Right cardiac atrium (tissue), 5 donors: ENCODE results near the gene TRAPPC12. TPM values are rescaled to one million over a fixed set of nuclear protein-coding genes. Genes with fewer than 3 reads are reported as not detected.

Experiments used
- ATAC-seq, 2 donors: fragments of 200-7000 bp; cut with Tn5 transposase; one replicate each; pipeline versions ENCODE4 v1.8.0 to v1.9.1; 2020; ENCODE audit warnings: moderate library complexity in 2 of 2, mild to moderate bottlenecking in 1 of 2
- DNase-seq, 3 donors: peaks; one replicate each; pipeline ENCODE4 v3.0.0-alpha.2; 2020
- H3K27ac ChIP-seq: one replicate; pipeline ENCODE4 v1.5.1; 2013; ENCODE audit warnings: mild to moderate bottlenecking, low read length, control low read depth, moderate library complexity
- H3K27me3 ChIP-seq: one replicate; pipeline ENCODE4 v1.6.1; 2013; ENCODE audit not compliant: control insufficient read depth, insufficient read depth
- H3K4me1 ChIP-seq: one replicate; pipeline ENCODE4 v1.6.1; 2013; ENCODE audit warnings: low read length; ENCODE audit not compliant: control insufficient read depth, insufficient read depth
- H3K4me3 ChIP-seq: one replicate; pipeline ENCODE4 v1.5.1; 2013; ENCODE audit warnings: low read length, control low read depth
- H3K9me3 ChIP-seq: one replicate; pipeline ENCODE4 v1.6.1; 2013; ENCODE audit warnings: low read length; ENCODE audit not compliant: control insufficient read depth
- WGBS: extraction: QIAGEN DNeasy Blood & Tissue Kit; methylation state at CpG from one replicate; pipeline ENCODE4 v1.1.7; 2013; 5-methylcytosine and 5-hydroxymethylcytosine counted together
- intact Hi-C, 4 donors: fragments of 100-400 bp; cut with DNase I; formaldehyde crosslinking; loops; one replicate each; pipeline versions ENCODE4 v1.11.0 to v1.14.0; 2022 to 2023
- polyA plus RNA-seq: library from polyadenylated mRNA; stranded (reverse); fragments of 200-250 nt; gene quantifications from one replicate; pipeline ENCODE4 v1.2.3, GENCODE V29; 2013
- total RNA-seq, 4 donors: library from RNA; stranded (reverse); fragmentation: NEBNext Ultra II Directional; extraction: Animal tissue kit (Norgen Biotek cat#: 25700); gene quantifications; one replicate each; pipeline ENCODE4 v1.2.1, GENCODE V29; 2021
- donor health status: healthy with polysubstance abuse.
- donor health status: DM: no; HTN: yes; CAD: no.
- donor health status: DM: no; HTN: no; CAD: no.
- donor health status: DM: no; HTN: yes; CAD: no; lungs with severe emphysema.
- donor health status: DM: yes; HTN: yes; CAD: no.

The TRAPPC12 gene
- total and polyA plus RNA-seq, 5 donors: 93.4 to 137 (median 128) TPM

GRCh38 chr2:3470856-3471737, 91.6 kb downstream of the TRAPPC12 start:
- intact Hi-C loops: loop anchor here in 1 of 4 donors (5.0 kb wide), 1 partner anchor 56 kb away; no protein-coding TSS in a partner anchor
- DNase-seq (peak; percentile 24 to 67 (median 43)), ATAC-seq (peak; percentile 7 to 17)
- Histone ChIP-seq H3K27ac (peak overlapping the region; percentile 92), H3K4me3 (no peak overlapping the region), H3K9me3 (no peaks in the 10 kb centered on the region), H3K4me1 (peaks cover 17% of the 10 kb centered on the region), H3K27me3 (no peaks in the 10 kb centered on the region)
- 63% methylated on average over 17 of the region's 17 CpGs for WGBS

DNA sequence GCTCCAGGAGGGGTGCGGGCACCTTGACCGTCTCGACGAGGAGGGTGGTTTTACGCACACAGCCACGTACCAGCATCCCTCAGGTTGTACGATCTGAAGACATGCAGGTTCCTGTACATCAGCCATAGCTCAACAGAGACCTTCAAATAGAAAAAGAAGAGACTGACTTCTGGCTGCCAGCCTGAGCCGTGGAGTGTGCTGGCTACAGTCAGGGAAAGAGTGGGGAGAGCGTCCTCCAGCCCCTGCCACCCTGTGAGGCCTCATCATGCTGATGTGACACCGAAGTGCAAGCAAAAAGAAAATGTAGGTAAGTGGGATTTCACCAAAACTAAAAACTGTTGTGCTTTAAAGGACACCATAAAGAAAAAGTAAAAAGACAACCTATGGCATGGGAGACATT, 92.8 kb downstream of the TRAPPC12 start:
- WGBS: 81% methylated on average over 10 of the region's 10 CpGs
- ATAC-seq (no peak), DNase-seq (peak; percentile 9 to 59 (median 47))
- H3K4me3 ChIP-seq: no peak overlapping the region
- no peaks in the 10 kb centered on the region for H3K27me3 ChIP-seq
- intact Hi-C loops: loop anchor here in 1 of 4 donors (5.0 kb wide), 1 partner anchor 55 kb away; no protein-coding TSS in a partner anchor
- H3K27ac ChIP-seq: peak overlapping the region; percentile 89
- H3K9me3 ChIP-seq: no peaks in the 10 kb centered on the region
- peaks cover 17% of the 10 kb centered on the region for H3K4me1 ChIP-seq

- Histone ChIP-seq H3K4me1 (peaks cover 17% of the 10 kb centered on the region), H3K27me3 (no peaks in the 10 kb centered on the region), H3K9me3 (no peaks in the 10 kb centered on the region), H3K4me3 (no peak overlapping the region), H3K27ac (peak overlapping the region; percentile 81)
- no peak for ATAC-seq
- intact Hi-C loops: loop anchor here in 1 of 4 donors (5.0 kb wide), 1 partner anchor 54 kb away; no protein-coding TSS in a partner anchor
- 61% methylated on average over 10 of the region's 10 CpGs for WGBS
- DNase-seq: peak; percentile 6 to 53 (median 37)
Observed at GRCh38 chr2:3472966-3473365, 93.5 kb downstream of the TRAPPC12 start.

DNA sequence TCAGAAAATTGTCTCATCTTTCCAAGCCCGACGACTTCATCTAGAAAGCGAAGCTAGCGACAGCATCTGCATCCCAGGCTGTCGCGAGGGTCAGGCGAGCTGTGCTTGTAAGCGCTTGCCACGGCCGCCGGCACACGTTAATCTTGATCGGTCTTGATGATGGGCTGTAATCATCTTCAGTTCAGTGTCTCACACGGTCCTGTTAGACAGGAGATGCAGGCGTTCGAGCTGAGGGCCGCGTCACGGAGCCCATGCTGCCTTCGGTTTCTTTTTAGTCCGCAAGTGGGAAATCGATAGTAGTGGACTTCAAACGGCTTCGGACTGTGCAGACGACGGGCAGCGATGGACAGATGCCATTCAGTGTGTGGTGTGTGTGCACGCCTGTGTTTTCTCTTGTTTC, 96.3 kb downstream of the TRAPPC12 start:
- DNase-seq (peak; percentile 9 to 46 (median 34)), ATAC-seq (no peak)
- intact Hi-C loops: no loop called here
- no peaks in the 10 kb centered on the region for H3K9me3 ChIP-seq
- no peaks in the 10 kb centered on the region for H3K27me3 ChIP-seq
- peaks cover 7% of the 10 kb centered on the region for H3K4me1 ChIP-seq
- 90% methylated on average over 28 of the region's 28 CpGs for WGBS
- no peak overlapping the region for H3K27ac ChIP-seq
- no peak overlapping the region for H3K4me3 ChIP-seq

DNA sequence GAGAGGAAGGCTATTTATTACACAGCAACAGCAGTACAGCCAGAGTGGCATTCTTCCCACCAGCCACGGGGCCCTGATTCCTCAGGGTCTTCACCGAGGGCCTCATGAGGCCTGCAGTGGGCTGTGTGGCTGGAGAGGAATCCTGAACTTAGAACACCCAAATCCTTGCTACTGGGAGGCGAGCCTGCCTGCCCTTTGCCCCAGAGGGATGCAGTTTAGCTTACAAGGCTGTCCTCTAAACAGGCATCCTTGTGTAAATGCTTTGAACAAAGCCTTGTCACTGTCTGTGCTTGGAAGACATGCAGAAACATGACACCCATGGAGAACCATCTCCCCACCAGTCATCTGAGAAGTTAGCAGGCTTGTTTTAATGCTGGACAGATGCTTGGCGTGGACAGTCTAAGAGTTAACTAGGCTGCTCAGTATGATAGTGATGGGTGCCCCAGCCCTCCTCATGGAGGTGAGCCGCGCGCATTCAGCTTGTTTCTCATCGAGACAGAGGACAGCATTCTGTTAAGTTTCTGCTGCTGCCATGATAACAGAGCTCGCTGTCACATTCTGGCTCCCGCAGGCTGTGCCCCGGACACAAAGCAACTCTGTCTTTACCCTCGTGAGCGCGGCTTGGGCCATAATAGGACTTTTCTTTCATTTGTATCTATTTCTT, 97.0 kb downstream of the TRAPPC12 start:
- intact Hi-C loops: no loop called here
- Histone ChIP-seq H3K27me3 (no peaks in the 10 kb centered on the region), H3K4me1 (peaks cover 4% of the 10 kb centered on the region), H3K9me3 (no peaks in the 10 kb centered on the region), H3K27ac (peak overlapping the region; percentile 76), H3K4me3 (no peak overlapping the region)
- 71% methylated on average over 14 of the region's 14 CpGs for WGBS
- DNase-seq: peak in 2 of 3 donors; percentile 4 to 37
- peak in 1 of 2 donors; percentile 8 for ATAC-seq

- no peak overlapping the region for H3K4me3 ChIP-seq
- no peaks in the 10 kb centered on the region for H3K9me3 ChIP-seq
- intact Hi-C loops: no loop called here
- ATAC-seq: no peak
- no peaks in the 10 kb centered on the region for H3K27me3 ChIP-seq
- no peak overlapping the region for H3K27ac ChIP-seq
- WGBS: 65% methylated on average over 5 of the region's 5 CpGs
- DNase-seq: no peak
- peaks cover under 1% of the 10 kb centered on the region for H3K4me1 ChIP-seq
Observed at GRCh38 chr2:3476985-3477327, 97.5 kb downstream of the TRAPPC12 start.

DNA sequence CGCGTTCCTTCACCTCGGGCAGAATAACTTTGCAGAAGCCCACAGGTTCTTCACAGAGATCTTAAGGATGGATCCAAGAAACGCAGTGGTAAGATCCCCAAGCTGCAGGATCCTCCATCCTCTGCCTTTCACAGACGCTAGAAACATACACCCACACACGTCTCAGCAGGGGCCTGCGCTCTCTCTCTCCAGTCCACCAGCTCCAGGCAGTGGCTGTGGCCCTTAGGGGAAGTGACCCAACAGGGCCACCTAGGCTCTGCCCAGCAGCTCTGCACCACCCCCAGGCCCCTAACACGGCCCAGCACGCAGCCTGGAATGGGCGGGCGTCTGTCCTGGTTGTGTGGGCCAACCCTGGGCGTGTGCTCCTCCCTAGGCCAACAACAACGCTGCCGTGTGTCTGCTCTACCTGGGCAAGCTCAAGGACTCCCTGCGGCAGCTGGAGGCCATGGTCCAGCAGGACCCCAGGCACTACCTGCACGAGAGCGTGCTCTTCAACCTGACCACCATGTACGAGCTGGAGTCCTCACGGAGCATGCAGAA, 99.4 kb downstream of the TRAPPC12 start:
- H3K4me3 ChIP-seq: no peak overlapping the region
- DNase-seq (peak in 1 of 3 donors; percentile 4), ATAC-seq (no peak)
- intact Hi-C loops: no loop called here
- no peaks in the 10 kb centered on the region for H3K9me3 ChIP-seq
- no peak overlapping the region for H3K27ac ChIP-seq
- 92% methylated on average over 19 of the region's 19 CpGs for WGBS
- no peaks in the 10 kb centered on the region for H3K4me1 ChIP-seq
- H3K27me3 ChIP-seq: no peaks in the 10 kb centered on the region

- WGBS: 87% methylated on average over 31 of the region's 31 CpGs
- no peak overlapping the region for H3K27ac ChIP-seq
- no peaks in the 10 kb centered on the region for H3K9me3 ChIP-seq
- H3K4me1 ChIP-seq: no peaks in the 10 kb centered on the region
- intact Hi-C loops: no loop called here
- no peak overlapping the region for H3K4me3 ChIP-seq
- DNase-seq (peak in 2 of 3 donors; percentile 43), ATAC-seq (no peak)
- no peaks in the 10 kb centered on the region for H3K27me3 ChIP-seq
Observed at GRCh38 chr2:3479430-3480320, 100.2 kb downstream of the TRAPPC12 start.

GRCh38 chr2:3480352-3481010, 101.0 kb downstream of the TRAPPC12 start:
- DNase-seq: peak in 2 of 3 donors; percentile 49 to 51
- intact Hi-C loops: no loop called here

DNA sequence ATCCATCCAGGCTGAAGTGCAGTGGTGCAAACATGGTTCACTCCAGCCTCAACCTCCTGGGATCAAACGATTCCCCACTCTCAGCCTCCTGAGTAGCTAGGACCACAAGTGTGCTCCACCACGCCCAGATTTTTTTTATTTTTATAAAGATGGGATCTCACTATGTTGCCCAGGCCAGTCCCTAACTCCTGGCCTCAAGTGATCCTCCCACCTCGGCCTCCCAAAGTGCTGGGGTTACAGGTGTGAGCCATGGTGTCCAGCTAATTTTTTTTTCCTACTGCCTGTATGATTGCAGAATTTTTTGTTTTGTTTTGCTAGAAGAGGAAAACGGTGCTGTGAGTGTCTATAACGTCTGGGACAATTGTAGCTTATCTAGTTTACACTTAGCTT, 101.5 kb downstream of the TRAPPC12 start:
- no peaks in the 10 kb centered on the region for H3K27me3 ChIP-seq
- no peak overlapping the region for H3K4me3 ChIP-seq
- no peak for ATAC-seq
- intact Hi-C loops: no loop called here
- DNase-seq: peak in 1 of 3 donors; percentile 13
- no peak overlapping the region for H3K27ac ChIP-seq
- no peaks in the 10 kb centered on the region for H3K9me3 ChIP-seq
- H3K4me1 ChIP-seq: no peaks in the 10 kb centered on the region
- WGBS: 87% methylated on average over 5 of the region's 5 CpGs

More at GRCh38 chr2:3480352-3481010, 101.0 kb downstream of the TRAPPC12 start:
- ATAC-seq: no peak
- no peaks in the 10 kb centered on the region for H3K4me1 ChIP-seq
- no peak overlapping the region for H3K27ac ChIP-seq
- H3K27me3 ChIP-seq: no peaks in the 10 kb centered on the region
- no peaks in the 10 kb centered on the region for H3K9me3 ChIP-seq
- H3K4me3 ChIP-seq: no peak overlapping the region
- 79% methylated on average over 7 of the region's 7 CpGs for WGBS
